Thymus (tissue), 11 donors: ENCODE results near the gene FAT2. TPM values are rescaled to one million over a fixed set of nuclear protein-coding genes. Genes with fewer than 3 reads are reported as not detected.
"Not testable (repeated sequence)": the region's sequence is repeated elsewhere in the genome, so short reads cannot be mapped to it uniquely, and the experiment has no call there.

Experiments
- DNase-seq, 9 donors: peaks; one replicate each; pipeline ENCODE4 v3.0.0-alpha.2; 2013; ENCODE audit warnings: low spot score in 9 of 9, low read depth in 6 of 9, missing footprints in 1 of 9
- H3K27ac ChIP-seq, 2 donors: one replicate each; pipeline ENCODE4 v1.5.1; 2013; ENCODE audit warnings: control low read depth in 1 of 2, low read depth in 1 of 2, low read length in 1 of 2, mild to moderate bottlenecking in 1 of 2, moderate library complexity in 1 of 2
- H3K27me3 ChIP-seq, 2 donors: one replicate each; pipeline ENCODE4 v1.5.1; 2013; ENCODE audit warnings: low read length in 1 of 2; ENCODE audit not compliant: control insufficient read depth in 2 of 2, insufficient read depth in 1 of 2
- H3K36me3 ChIP-seq, 2 donors: one replicate each; pipeline ENCODE4 v1.5.1; 2013; ENCODE audit warnings: low read length in 1 of 2, mild to moderate bottlenecking in 1 of 2, moderate library complexity in 1 of 2; ENCODE audit not compliant: control insufficient read depth in 2 of 2, insufficient read depth in 2 of 2
- H3K4me1 ChIP-seq, 2 donors: one replicate each; pipeline ENCODE4 v1.5.1; 2013; ENCODE audit warnings: low read length in 2 of 2; ENCODE audit not compliant: control insufficient read depth in 2 of 2, insufficient read depth in 2 of 2
- H3K4me3 ChIP-seq, 2 donors: one replicate each; pipeline ENCODE4 v1.5.1; 2013; ENCODE audit warnings: low read length in 2 of 2, control low read depth in 1 of 2, mild to moderate bottlenecking in 1 of 2
- H3K9me3 ChIP-seq, 2 donors: one replicate each; pipeline ENCODE4 v1.5.1; 2013; ENCODE audit warnings: low read length in 1 of 2, mild to moderate bottlenecking in 1 of 2; ENCODE audit not compliant: control insufficient read depth in 2 of 2, insufficient read depth in 1 of 2
- WGBS: extraction: QIAGEN DNeasy Blood & Tissue Kit; methylation state at CpG from one replicate; pipeline ENCODE4 v1.1.7; 2013; 5-methylcytosine and 5-hydroxymethylcytosine counted together
- polyA plus RNA-seq: library from polyadenylated mRNA; stranded (reverse); fragments of 200-250 nt; gene quantifications from one replicate; pipeline ENCODE4 v1.2.3, GENCODE V29; 2013
- total RNA-seq: library from RNA; stranded (reverse); fragments of 120-200 nt; gene quantifications from one replicate; pipeline ENCODE4 v1.2.4, GENCODE V29; 2013
- donor health status: healthy.

Gene FAT2
- total and polyA plus RNA-seq, 2 donors, result 2.7 to 5.1 TPM

GRCh38 chr5:151587796-151588555, 3.2 kb downstream of the FAT2 start:
- WGBS, result 98% methylated on average over 5 of the region's 5 CpGs
- DNase-seq, result no peak
- Histone ChIP-seq H3K4me1 (no peaks in the 10 kb centered on the region), H3K27ac (no peak overlapping the region), H3K9me3 (no peaks in the 10 kb centered on the region), H3K36me3 (no peaks in the 10 kb centered on the region), H3K4me3 (no peak overlapping the region), H3K27me3 (no peaks in the 10 kb centered on the region)

- Histone ChIP-seq H3K9me3 (no peaks in the 10 kb centered on the region), H3K4me3 (no peak overlapping the region), H3K27ac (peak overlapping the region in 1 of 2 donors; percentile 27), H3K4me1 (peaks cover 0 to 7% of the 10 kb centered on the region in 2 donors), H3K36me3 (no peaks in the 10 kb centered on the region), H3K27me3 (no peaks in the 10 kb centered on the region)
- WGBS, result 92% methylated on average over 10 of the region's 10 CpGs
- DNase-seq, result no peak
These were observed 5.2 kb downstream of the FAT2 start for GRCh38 chr5:151585970-151586369.

GRCh38 chr5:151585344-151585743, 5.8 kb downstream of the FAT2 start:
- H3K27ac ChIP-seq, H3K4me1 ChIP-seq: not testable (repeated sequence)
- WGBS, result 83% methylated on average over 4 of the region's 4 CpGs

GRCh38 chr5:151584057-151584937, 6.8 kb downstream of the FAT2 start:
- no peak for DNase-seq
- Histone ChIP-seq H3K4me3 (no peak overlapping the region), H3K4me1 (peaks cover 0 to 9% of the 10 kb centered on the region in 2 donors), H3K9me3 (no peaks in the 10 kb centered on the region), H3K27ac (peak overlapping the region in 1 of 2 donors; percentile 25), H3K36me3 (no peaks in the 10 kb centered on the region), H3K27me3 (no peaks in the 10 kb centered on the region)
- 94% methylated on average over 14 of the region's 14 CpGs for WGBS

More at GRCh38 chr5:151585344-151585743, 5.8 kb downstream of the FAT2 start:
- H3K36me3 ChIP-seq, H3K9me3 ChIP-seq, H3K4me3 ChIP-seq, DNase-seq, H3K27me3 ChIP-seq: not testable (repeated sequence)

- Histone ChIP-seq H3K27ac (peak overlapping the region; percentile 10 to 52), H3K36me3 (no peaks in the 10 kb centered on the region), H3K27me3 (no peaks in the 10 kb centered on the region), H3K4me1 (peaks cover 0 to 21% of the 10 kb centered on the region in 2 donors), H3K9me3 (no peaks in the 10 kb centered on the region), H3K4me3 (no peak overlapping the region)
- peak in 1 of 9 donors; percentile 23 for DNase-seq
- WGBS, result 84% methylated on average over 6 of the region's 6 CpGs
These were observed 9.1 kb downstream of the FAT2 start for GRCh38 chr5:151581812-151582583.

- peak overlapping the region; percentile 38 to 62 for H3K27ac ChIP-seq
- no peaks in the 10 kb centered on the region for H3K27me3 ChIP-seq
- no peaks in the 10 kb centered on the region for H3K36me3 ChIP-seq
- no peak for DNase-seq
- no peaks in the 10 kb centered on the region for H3K9me3 ChIP-seq
- peaks cover 0 to 21% of the 10 kb centered on the region in 2 donors for H3K4me1 ChIP-seq
- H3K4me3 ChIP-seq, result no peak overlapping the region
- 98% methylated on average over 4 of the region's 4 CpGs for WGBS
These were observed 9.8 kb downstream of the FAT2 start for GRCh38 chr5:151581347-151581746.

- WGBS, result 92% methylated on average over 6 of the region's 6 CpGs
These were observed 10.3 kb downstream of the FAT2 start for GRCh38 chr5:151580858-151581257.

GRCh38 chr5:151580239-151580638, 10.9 kb downstream of the FAT2 start:
- H3K27ac ChIP-seq, result no peak overlapping the region
- H3K4me3 ChIP-seq, result no peak overlapping the region
- H3K9me3 ChIP-seq, result no peaks in the 10 kb centered on the region
- H3K4me1 ChIP-seq, result peaks cover 0 to 21% of the 10 kb centered on the region in 2 donors
- H3K27me3 ChIP-seq, result no peaks in the 10 kb centered on the region
- 96% methylated on average over 9 of the region's 9 CpGs for WGBS
- DNase-seq, result no peak
- no peaks in the 10 kb centered on the region for H3K36me3 ChIP-seq

More at GRCh38 chr5:151580858-151581257, 10.3 kb downstream of the FAT2 start:
- Histone ChIP-seq H3K4me3 (no peak overlapping the region), H3K27ac (peak overlapping the region in 1 of 2 donors; percentile 62), H3K4me1 (peaks cover 0 to 21% of the 10 kb centered on the region in 2 donors), H3K36me3 (no peaks in the 10 kb centered on the region), H3K9me3 (no peaks in the 10 kb centered on the region), H3K27me3 (no peaks in the 10 kb centered on the region)
- DNase-seq, result no peak
